GM19438 (cell line): ENCODE results near the gene RGPD3.

Experiments
- ATAC-seq: cut with Tn5 transposase; IDR thresholded peaks from one replicate; pipeline ENCODE4 v1.9.1; 2021; ENCODE audit warnings: low read depth; ENCODE audit not compliant: unreplicated experiment

RGPD3 gene

DNA sequence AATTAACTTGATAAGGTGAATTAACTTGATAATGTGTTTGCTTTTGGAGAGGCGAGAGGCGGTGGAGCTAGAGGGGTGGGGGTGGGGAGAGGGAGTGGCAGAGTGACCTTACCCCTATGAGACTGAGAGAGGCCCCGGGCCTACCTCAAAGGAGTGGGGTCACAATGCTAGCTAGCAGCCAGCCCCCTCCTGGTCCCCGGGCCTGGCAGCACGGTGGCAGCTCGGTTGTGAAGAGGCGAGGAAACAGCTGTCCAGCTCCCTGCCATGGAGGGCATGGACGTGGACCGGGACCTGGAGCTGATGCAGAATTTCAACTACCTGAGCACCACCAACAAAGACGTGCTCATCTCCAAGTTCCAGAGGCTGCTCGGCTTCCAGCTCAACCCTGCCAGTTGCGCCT is 123.9 kb downstream of the RGPD3 start:
- no peak for ATAC-seq

DNA sequence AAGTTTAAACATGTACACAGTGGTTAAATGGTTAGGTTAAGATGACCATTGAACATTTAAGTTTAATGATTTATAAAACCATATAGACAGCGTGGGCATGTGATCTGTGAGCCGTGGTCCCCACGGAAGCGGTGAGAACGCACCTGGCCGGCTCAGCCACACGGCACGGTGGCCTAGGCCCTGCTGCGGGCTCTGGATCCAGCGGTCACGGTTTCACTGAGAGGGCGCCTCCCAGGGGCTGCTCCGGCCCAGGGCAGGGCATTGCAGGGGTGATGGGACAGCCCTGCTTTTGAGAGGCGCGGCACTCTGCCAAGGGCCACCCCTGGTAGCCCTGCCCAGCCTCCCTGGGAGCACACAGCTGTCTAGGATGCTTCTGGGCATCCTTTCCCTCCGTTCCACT is 124.9 kb downstream of the RGPD3 start:
- no peak for ATAC-seq

DNA sequence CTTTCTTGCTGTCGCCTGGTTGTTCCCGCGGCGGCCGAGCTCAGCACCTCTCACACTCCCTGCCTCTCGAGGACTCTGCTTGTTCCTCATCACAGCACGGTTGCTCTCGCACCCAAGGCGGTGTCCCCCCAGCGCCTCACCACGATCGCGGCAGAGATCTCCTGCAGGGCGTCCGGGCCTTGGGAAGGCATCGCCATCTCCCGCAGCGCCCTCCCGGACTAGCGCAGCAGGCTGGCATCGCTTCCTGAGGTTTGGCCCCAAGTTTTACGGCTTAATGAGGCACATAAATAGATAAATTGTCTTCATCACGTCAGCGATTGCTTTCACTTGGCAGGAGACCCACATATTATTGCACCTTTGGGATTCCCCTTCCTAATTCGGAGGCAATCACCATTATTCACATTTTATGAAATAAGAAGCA is 125.4 kb downstream of the RGPD3 start:
- ATAC-seq = no peak

DNA sequence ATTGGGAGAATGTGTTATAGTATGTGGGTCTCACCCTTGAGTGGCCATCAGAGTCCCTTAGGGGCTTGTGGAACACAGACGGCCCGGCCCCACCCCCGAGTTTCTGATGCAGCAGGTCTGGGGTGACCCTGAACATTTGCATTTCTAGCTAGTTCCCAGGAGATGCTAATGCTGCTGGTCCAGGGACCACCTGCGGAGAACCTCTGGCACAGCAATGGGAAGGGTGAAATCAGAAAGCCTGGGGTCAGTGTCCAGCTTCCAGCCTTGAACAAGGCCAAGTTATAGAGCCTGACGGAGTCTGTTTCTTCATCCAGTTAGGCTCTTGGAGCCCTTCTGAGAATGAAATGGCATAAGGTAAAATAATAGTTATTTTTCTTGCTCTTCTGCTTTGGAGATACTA is 126.5 kb downstream of the RGPD3 start:
- ATAC-seq = no peak
